Upper lobe of right lung (tissue), 1 donor: ENCODE data around the gene HOXA1. TPM values are rescaled to one million over a fixed set of nuclear protein-coding genes. Genes with fewer than 3 reads are reported as not detected.

Source experiments
- ATAC-seq: fragments of 200-7000 bp; cut with Tn5 transposase; one replicate; pipeline ENCODE4 v1.9.1; 2020; ENCODE audit warnings: mild to moderate bottlenecking, moderate library complexity
- DNase-seq: peaks from one replicate; pipeline ENCODE4 v3.0.0-alpha.2; 2020
- H3K27ac ChIP-seq: fragments of 200-600 bp; one replicate; pipeline ENCODE4 v1.8.0; 2022
- H3K27me3 ChIP-seq: fragments of 200-600 bp; one replicate; pipeline ENCODE4 v1.8.0; 2022; ENCODE audit warnings: mild to moderate bottlenecking
- H3K36me3 ChIP-seq: fragments of 200-600 bp; one replicate; pipeline ENCODE4 v1.8.0; 2022
- H3K4me1 ChIP-seq: fragments of 200-600 bp; one replicate; pipeline ENCODE4 v1.8.0; 2022
- H3K4me3 ChIP-seq: fragments of 200-600 bp; one replicate; pipeline ENCODE4 v1.8.0; 2022; ENCODE audit warnings: mild to moderate bottlenecking
- H3K9me3 ChIP-seq: fragments of 200-600 bp; one replicate; pipeline ENCODE4 v1.8.0; 2022
- CTCF ChIP-seq: fragments of 200-600 bp; IDR thresholded peaks from one replicate; pipeline ENCODE4 v1.8.0; 2022; ENCODE audit warnings: antibody characterized with exemption
- intact Hi-C: fragments of 100-400 bp; cut with DNase I; formaldehyde crosslinking; loops from one replicate; pipeline ENCODE4 v1.11.0; 2022
- total RNA-seq: library from RNA; stranded (reverse); fragmentation: NEBNext Ultra II Directional; extraction: Animal tissue kit (Norgen Biotek cat#: 25700); gene quantifications from one replicate; pipeline ENCODE4 v1.2.1, GENCODE V29; 2021
- donor health status: DM: no; HTN: yes; CAD: no; lungs with severe emphysema.

The HOXA1 gene
- total RNA-seq, 1 donor from 2014 or later = 0.75 TPM

GRCh38 chr7:27117887-27118491 is 22.2 kb upstream of the HOXA1 start:
- Histone ChIP-seq H3K9me3 (no peaks in the 10 kb centered on the region), H3K4me3 (peak overlapping the region; percentile 65), H3K4me1 (peaks cover 9% of the 10 kb centered on the region), H3K27ac (peak overlapping the region; percentile 89), H3K36me3 (no peaks in the 10 kb centered on the region), H3K27me3 (peaks cover under 1% of the 10 kb centered on the region)
- no peak for TF ChIP-seq CTCF
- ATAC-seq (no peak), DNase-seq (no peak)
- intact Hi-C loops = no loop called here

GRCh38 chr7:27116962-27117886 is 21.4 kb upstream of the HOXA1 start:
- Histone ChIP-seq H3K4me3 (peak overlapping the region; percentile 65), H3K4me1 (peaks cover 9% of the 10 kb centered on the region), H3K27ac (peak overlapping the region; percentile 89), H3K27me3 (no peaks in the 10 kb centered on the region), H3K36me3 (no peaks in the 10 kb centered on the region), H3K9me3 (no peaks in the 10 kb centered on the region)
- no peak for TF ChIP-seq CTCF
- DNase-seq (no peak), ATAC-seq (no peak)
- intact Hi-C loops = no loop called here

DNA sequence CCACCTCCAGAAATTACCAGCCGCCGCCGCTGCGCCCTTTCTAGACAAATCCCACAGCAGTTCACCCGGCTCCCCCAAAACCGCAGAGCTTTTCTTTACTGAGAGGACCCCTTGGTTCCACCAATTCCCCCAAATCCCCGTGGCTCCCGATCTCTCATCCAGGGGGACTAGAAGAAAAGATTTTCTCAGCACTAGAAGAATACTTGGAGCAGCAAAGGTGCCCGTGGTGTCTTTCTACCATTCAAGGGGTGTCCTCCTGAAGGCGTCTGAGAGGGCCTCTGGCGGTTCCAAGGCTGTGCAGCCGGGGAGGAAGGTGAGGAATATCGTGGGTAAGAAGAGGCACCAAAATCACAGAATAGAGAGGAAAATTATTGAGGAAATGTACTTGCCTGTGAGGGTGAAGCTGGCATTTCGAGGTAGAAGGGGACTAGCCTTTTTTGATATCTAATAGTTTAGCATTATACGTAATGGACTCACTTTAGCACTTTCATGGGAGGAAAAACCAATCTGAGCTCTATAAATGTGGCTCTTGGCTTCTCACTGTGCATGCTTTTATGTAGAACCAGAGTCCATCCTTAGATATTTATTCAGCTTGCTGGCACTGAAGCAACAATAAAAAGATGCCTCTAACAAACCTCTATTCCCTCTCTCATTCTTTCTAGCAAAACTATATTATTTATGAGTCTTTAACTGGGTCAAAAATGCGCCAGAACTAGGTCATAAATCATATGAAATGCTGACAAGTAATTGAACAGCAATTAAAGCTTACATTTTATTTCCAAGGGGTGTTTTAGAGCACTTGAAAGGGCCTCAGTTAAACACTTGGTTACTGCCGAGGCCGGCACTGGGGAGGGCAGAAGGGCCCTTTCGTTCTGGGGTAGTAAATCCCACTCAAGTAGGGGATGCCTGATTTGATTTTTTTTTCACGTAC is 20.5 kb upstream of the HOXA1 start:
- no peaks in the 10 kb centered on the region for H3K27me3 ChIP-seq
- intact Hi-C loops = no loop called here
- DNase-seq = no peak
- peak overlapping the region; percentile 89 for H3K27ac ChIP-seq
- ATAC-seq = no peak
- no peaks in the 10 kb centered on the region for H3K36me3 ChIP-seq
- H3K9me3 ChIP-seq = no peaks in the 10 kb centered on the region
- peak overlapping the region; percentile 65 for H3K4me3 ChIP-seq
- TF ChIP-seq CTCF = no peak
- peaks cover 9% of the 10 kb centered on the region for H3K4me1 ChIP-seq

- ATAC-seq = no peak
- DNase-seq = no peak
- peak overlapping the region; percentile 89 for H3K27ac ChIP-seq
- no peaks in the 10 kb centered on the region for H3K9me3 ChIP-seq
- peaks cover 9% of the 10 kb centered on the region for H3K4me1 ChIP-seq
- peak overlapping the region; percentile 65 for H3K4me3 ChIP-seq
- no peaks in the 10 kb centered on the region for H3K36me3 ChIP-seq
- no peak for TF ChIP-seq CTCF
- intact Hi-C loops = no loop called here
- no peaks in the 10 kb centered on the region for H3K27me3 ChIP-seq
These were observed 19.6 kb upstream of the HOXA1 start for GRCh38 chr7:27115221-27116026.

DNA sequence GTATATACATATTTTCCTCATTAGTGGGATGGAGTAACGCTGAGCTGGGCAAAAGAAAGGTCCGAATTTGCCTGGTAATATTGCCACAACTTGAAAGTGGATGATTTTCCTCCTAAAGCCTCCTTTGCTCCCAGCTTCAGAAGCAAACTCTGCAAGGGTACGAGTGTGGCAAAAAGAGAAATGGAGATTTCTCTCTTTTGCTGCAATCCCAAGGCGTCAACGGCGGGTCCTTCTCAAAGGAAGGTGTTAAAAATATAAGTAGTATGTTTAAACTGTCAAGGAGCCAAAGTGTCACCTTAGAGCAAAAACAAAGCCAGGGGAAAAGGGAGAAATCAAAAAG is 19.1 kb upstream of the HOXA1 start:
- ATAC-seq = no peak
- Histone ChIP-seq H3K27me3 (no peaks in the 10 kb centered on the region), H3K4me1 (peaks cover 5% of the 10 kb centered on the region), H3K27ac (peak overlapping the region; percentile 89), H3K9me3 (no peaks in the 10 kb centered on the region), H3K4me3 (peak overlapping the region; percentile 65), H3K36me3 (no peaks in the 10 kb centered on the region)
- TF ChIP-seq CTCF = no peak
- intact Hi-C loops = no loop called here
- DNase-seq = no peak
